ENCODE data around the gene TSEN15. TPM values are rescaled to one million over a fixed set of nuclear protein-coding genes. Genes with fewer than 3 reads are reported as not detected.

The TSEN15 gene
- total and polyA plus RNA-seq, 2 of the 8 experiments (the other 6 are each of a cell fraction or from before 2014, with no cell fraction given): 23.4 to 31.4 TPM

- Histone ChIP-seq H2BK5ac (ENCODE audit: low read depth, low read length) (no peak overlapping the region), H3K27ac (ENCODE audit: low read depth, low read length) (no peak overlapping the region), H3K23me2 (ENCODE audit: low read depth, low read length) (peaks cover 14% of the 10 kb centered on the region; the same call in 1 of the 2 replicates), H3K79me2 (ENCODE audit: control insufficient read depth in 1 of 2, insufficient read depth in 2 of 2, low read length in 2 of 2) (no peaks in the 10 kb centered on the region), H3K14ac (ENCODE audit: insufficient read length) (no peak overlapping the region), H2BK15ac (ENCODE audit: low read length) (no peak overlapping the region), H2AFZ (ENCODE audit: low read length) (no peak overlapping the region), H2BK20ac (ENCODE audit: low read length) (no peak overlapping the region), H3K36me3 (ENCODE audit: control insufficient read depth in 2 of 4, insufficient read depth in 4 of 4, low read length in 3 of 4) (no peaks in the 10 kb centered on the region), H3K4ac (replicated peaks; ENCODE audit: insufficient read length, low read depth, low read length) (no peak overlapping the region), H3K56ac (replicated peaks; ENCODE audit: insufficient read length, low read depth, low read length) (no peak overlapping the region), H3K9ac (replicated peaks in 1 of 4; ENCODE audit: extremely low read depth in 1 of 4, low read depth in 3 of 4, low read length in 3 of 4) (no peak overlapping the region), H3K4me3 (ENCODE audit: extremely low read depth in 1 of 4, insufficient read depth in 2 of 4, low read depth in 3 of 4, low read length in 4 of 4) (no peak overlapping the region), H3K23ac (ENCODE audit: insufficient read length) (no peak overlapping the region), H3K79me1 (ENCODE audit: low read depth, low read length) (no peaks in the 10 kb centered on the region), H3K4me1 (replicated peaks in 1 of 4; ENCODE audit: control insufficient read depth in 3 of 4, insufficient read depth in 4 of 4, low read length in 3 of 4) (peaks cover 0 to 13% (median 4%) of the 10 kb centered on the region in 4 experiments; a peak in 6 of 7 replicates), H3K9me3 (ENCODE audit: insufficient read depth in 2 of 2, low read depth in 1 of 2, low read length in 1 of 2) (no peaks in the 10 kb centered on the region), H2BK120ac (replicated peaks; ENCODE audit: low read depth, low read length) (no peak overlapping the region), H4K5ac (ENCODE audit: insufficient read length, low read depth, low read length) (no peak overlapping the region), H3K18ac (ENCODE audit: extremely low read depth, low read length) (no peak overlapping the region), H4K20me1 (replicated peaks in 1 of 2; ENCODE audit: control insufficient read depth in 1 of 2, insufficient read depth in 2 of 2, low read length in 2 of 2) (peaks cover 0 to 2% of the 10 kb centered on the region in 2 experiments), H2BK12ac (ENCODE audit: low read depth, low read length) (no peak overlapping the region), H3K4me2 (ENCODE audit: insufficient read depth in 1 of 2, low read depth in 2 of 2, low read length in 2 of 2) (no peak overlapping the region), H3K27me3 (replicated peaks in 1 of 4; ENCODE audit: control insufficient read depth in 3 of 4, extremely low read depth in 1 of 4, insufficient read depth in 3 of 4, low read length in 3 of 4) (peaks cover 9 to 39% (median 38%) of the 10 kb centered on the region in 4 experiments), H4K8ac (ENCODE audit: extremely low read depth, insufficient read depth, low read length) (no peak overlapping the region), H2AK5ac (ENCODE audit: low read depth, low read length) (no peak overlapping the region), H4K91ac (replicated peaks; ENCODE audit: insufficient read length, low read length) (no peak overlapping the region)
- FAIRE-seq (no peak), DNase-seq (ENCODE audit: low read depth in 1 of 2, low spot score in 2 of 2) (no peak)
- 85% methylated on average over 2 of the region's 2 CpGs; no CpG with 5 or more reads in 1 of the 2 experiments for WGBS, 2 experiments (ENCODE audit: extremely low coverage in 1 of 2, insufficient coverage in 1 of 2, insufficient read length in 1 of 2, insufficient replicate concordance in 2 of 2, low coverage in 1 of 2, low lambda C conversion rate in 2 of 2, missing lambda C conversion rate in 1 of 2)
- TF ChIP-seq MAFK (IDR thresholded peaks at IDR 0.05; ENCODE audit: low read depth, low read length): no peak
- no peak for TF ChIP-seq ATF3 (IDR thresholded peaks at IDR 0.05; ENCODE audit: insufficient read depth, low read depth, low read length)
- no peak for TF ChIP-seq TBP (IDR thresholded peaks at IDR 0.05; ENCODE audit: low read depth, low read length)
- TF ChIP-seq, protein P1, sequence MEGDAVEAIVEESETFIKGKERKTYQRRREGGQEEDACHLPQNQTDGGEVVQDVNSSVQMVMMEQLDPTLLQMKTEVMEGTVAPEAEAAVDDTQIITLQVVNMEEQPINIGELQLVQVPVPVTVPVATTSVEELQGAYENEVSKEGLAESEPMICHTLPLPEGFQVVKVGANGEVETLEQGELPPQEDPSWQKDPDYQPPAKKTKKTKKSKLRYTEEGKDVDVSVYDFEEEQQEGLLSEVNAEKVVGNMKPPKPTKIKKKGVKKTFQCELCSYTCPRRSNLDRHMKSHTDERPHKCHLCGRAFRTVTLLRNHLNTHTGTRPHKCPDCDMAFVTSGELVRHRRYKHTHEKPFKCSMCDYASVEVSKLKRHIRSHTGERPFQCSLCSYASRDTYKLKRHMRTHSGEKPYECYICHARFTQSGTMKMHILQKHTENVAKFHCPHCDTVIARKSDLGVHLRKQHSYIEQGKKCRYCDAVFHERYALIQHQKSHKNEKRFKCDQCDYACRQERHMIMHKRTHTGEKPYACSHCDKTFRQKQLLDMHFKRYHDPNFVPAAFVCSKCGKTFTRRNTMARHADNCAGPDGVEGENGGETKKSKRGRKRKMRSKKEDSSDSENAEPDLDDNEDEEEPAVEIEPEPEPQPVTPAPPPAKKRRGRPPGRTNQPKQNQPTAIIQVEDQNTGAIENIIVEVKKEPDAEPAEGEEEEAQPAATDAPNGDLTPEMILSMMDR (IDR thresholded peaks at IDR 0.05; ENCODE audit: control extremely low read depth in 1 of 3, insufficient read depth in 1 of 3, low read depth in 1 of 3, low read length in 3 of 3): no peak
- TF ChIP-seq CBX5 (IDR thresholded peaks at IDR 0.05; ENCODE audit: low read depth, low read length): no peak
- no peak for TF ChIP-seq CHD1 (IDR thresholded peaks at IDR 0.05; ENCODE audit: low read depth, low read length)
- ChIA-PET CTCF (ENCODE audit: partially characterized antibody) (no interaction called here), POLR2A (ENCODE audit: partially characterized antibody) (interaction anchor here (1.4 to 1.5 kb wide), 2 partner anchors 23 to 65 kb away, joined by 3 read pairs; no protein-coding TSS in a partner anchor)
Measured at GRCh38 chr1:184033711-184034167, 17.8 kb upstream of the TSEN15 start.

Measured in H1 (cell line).